ENCODE results near the gene GDF11. TPM values are rescaled to one million over a fixed set of nuclear protein-coding genes. Genes with fewer than 3 reads are reported as not detected.
A peak's percentile ranks its signal among the peaks of the same experiment; 100 is the strongest.

GDF11 gene
- total RNA-seq, 3 donors from 2014 or later, result 0.64 to 1.6 (median 0.88) TPM

DNA sequence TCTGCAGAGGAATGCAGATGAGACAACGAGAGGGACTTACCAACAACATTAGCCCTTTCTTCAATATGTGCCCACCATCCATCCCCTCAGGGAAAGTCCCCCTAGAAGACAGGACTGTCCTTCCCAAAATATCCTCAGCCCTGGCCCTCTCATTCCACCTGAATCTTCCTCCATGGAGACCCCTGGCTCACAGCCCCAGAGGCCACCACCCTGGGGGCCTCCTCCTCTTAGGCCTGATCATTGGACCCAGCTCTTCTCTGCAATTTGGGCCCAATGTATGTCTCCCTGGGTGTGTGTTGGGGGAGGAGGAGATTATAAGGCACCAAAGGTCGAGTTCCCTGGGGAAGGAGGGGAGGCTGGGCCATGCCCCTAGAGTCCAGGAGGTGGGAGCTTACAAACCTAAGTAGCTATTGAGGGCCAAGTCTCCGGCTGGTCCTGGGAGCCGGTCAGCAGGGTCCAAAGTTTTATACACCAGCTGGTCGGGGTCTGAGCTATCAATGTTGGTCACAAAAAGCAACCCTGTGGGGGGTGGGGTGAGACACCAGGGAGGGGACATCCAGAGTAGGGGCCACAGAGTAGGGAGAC, 43.4 kb upstream of the GDF11 start:
- no peaks in the 10 kb centered on the region for H3K4me1 ChIP-seq
- intact Hi-C loops (cut with DNase I; ENCODE audit: low total_unique reads), result no loop called here

GRCh38 chr12:55700255-55701018, 42.5 kb upstream of the GDF11 start:
- H3K27ac ChIP-seq, result no peak overlapping the region
- no peaks in the 10 kb centered on the region for H3K9me3 ChIP-seq
- no peaks in the 10 kb centered on the region for H3K36me3 ChIP-seq
- H3K4me1 ChIP-seq, result no peaks in the 10 kb centered on the region
- no peaks in the 10 kb centered on the region for H3K27me3 ChIP-seq
- peak in 1 of 2 donors; percentile 10 for DNase-seq (ENCODE audit: low spot score in 2 of 2)
- no peak overlapping the region for H3K4me3 ChIP-seq
- TF ChIP-seq POLR2AphosphoS5 (IDR thresholded peaks at IDR 0.05), result no peak
- no peak for TF ChIP-seq POLR2A (IDR thresholded peaks at IDR 0.05)
- TF ChIP-seq, protein P1, sequence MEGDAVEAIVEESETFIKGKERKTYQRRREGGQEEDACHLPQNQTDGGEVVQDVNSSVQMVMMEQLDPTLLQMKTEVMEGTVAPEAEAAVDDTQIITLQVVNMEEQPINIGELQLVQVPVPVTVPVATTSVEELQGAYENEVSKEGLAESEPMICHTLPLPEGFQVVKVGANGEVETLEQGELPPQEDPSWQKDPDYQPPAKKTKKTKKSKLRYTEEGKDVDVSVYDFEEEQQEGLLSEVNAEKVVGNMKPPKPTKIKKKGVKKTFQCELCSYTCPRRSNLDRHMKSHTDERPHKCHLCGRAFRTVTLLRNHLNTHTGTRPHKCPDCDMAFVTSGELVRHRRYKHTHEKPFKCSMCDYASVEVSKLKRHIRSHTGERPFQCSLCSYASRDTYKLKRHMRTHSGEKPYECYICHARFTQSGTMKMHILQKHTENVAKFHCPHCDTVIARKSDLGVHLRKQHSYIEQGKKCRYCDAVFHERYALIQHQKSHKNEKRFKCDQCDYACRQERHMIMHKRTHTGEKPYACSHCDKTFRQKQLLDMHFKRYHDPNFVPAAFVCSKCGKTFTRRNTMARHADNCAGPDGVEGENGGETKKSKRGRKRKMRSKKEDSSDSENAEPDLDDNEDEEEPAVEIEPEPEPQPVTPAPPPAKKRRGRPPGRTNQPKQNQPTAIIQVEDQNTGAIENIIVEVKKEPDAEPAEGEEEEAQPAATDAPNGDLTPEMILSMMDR (IDR thresholded peaks at IDR 0.05), result no peak
- intact Hi-C loops (cut with DNase I; ENCODE audit: low total_unique reads), result no loop called here

More for the DNA sequence above, 43.4 kb upstream of the GDF11 start:
- Histone ChIP-seq H3K27ac (no peak overlapping the region), H3K9me3 (no peaks in the 10 kb centered on the region), H3K4me3 (no peak overlapping the region), H3K27me3 (no peaks in the 10 kb centered on the region), H3K36me3 (no peaks in the 10 kb centered on the region)
- TF ChIP-seq POLR2A (IDR thresholded peaks at IDR 0.05) (no peak), POLR2AphosphoS5 (IDR thresholded peaks at IDR 0.05) (no peak)
- TF ChIP-seq, protein P1 (IDR thresholded peaks at IDR 0.05), result no peak
- peak in 1 of 2 donors; percentile 31 for DNase-seq (ENCODE audit: low spot score in 2 of 2)

DNA sequence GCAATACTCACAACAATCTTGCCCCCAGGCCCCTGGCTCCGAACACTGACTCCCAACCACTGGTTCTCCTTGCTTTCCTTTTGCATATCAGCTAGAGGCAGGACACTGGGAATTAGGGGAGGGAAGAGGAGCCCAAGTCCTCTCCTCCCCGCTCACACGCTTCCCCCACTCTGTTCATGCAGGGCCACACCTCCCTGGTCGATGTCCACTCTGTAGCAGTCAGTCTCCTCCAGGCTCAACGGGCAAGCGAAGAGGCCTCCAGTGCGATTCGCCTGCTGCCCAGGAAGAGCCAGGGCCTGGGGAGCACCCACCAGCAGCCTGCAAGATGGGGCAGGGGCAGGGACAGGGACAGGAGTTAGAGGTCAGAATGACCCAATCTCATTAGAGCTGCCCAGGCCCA, 40.1 kb upstream of the GDF11 start:
- Histone ChIP-seq H3K4me1 (no peaks in the 10 kb centered on the region), H3K9me3 (no peaks in the 10 kb centered on the region), H3K36me3 (no peaks in the 10 kb centered on the region), H3K27me3 (no peaks in the 10 kb centered on the region), H3K4me3 (no peak overlapping the region), H3K27ac (no peak overlapping the region)
- intact Hi-C loops (cut with DNase I; ENCODE audit: low total_unique reads), result no loop called here
- no peak for DNase-seq (ENCODE audit: low spot score in 2 of 2)
- TF ChIP-seq, protein P1 (IDR thresholded peaks at IDR 0.05), result no peak
- TF ChIP-seq POLR2AphosphoS5 (IDR thresholded peaks at IDR 0.05) (no peak), POLR2A (IDR thresholded peaks at IDR 0.05) (no peak)

DNA sequence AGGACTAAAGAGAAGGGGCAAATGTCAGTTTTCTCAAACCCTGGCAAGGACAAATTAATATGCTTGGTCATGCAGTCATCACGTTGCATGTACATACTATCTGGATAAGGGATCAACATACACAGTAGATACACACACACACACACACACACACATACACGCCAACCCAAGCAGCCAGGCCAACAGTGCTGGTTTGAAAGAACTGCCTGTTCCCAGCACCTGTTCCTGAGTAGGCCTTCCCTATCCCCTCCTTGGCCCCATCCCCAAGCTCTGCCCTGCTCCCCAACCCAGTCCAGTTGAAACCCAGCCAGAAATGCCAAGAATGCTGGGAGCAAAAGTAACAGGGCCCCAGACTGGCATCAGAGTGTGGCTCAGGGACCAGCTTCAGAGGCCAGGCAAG, 39.6 kb upstream of the GDF11 start:
- DNase-seq (ENCODE audit: low spot score in 2 of 2), result no peak
- Histone ChIP-seq H3K27ac (peak overlapping the region in 1 of 2 donors; percentile 63), H3K4me3 (peak overlapping the region in 2 of 3 donors; percentile 5 to 31), H3K4me1 (peaks cover 0 to 3% of the 10 kb centered on the region in 2 donors), H3K27me3 (no peaks in the 10 kb centered on the region), H3K36me3 (no peaks in the 10 kb centered on the region), H3K9me3 (no peaks in the 10 kb centered on the region)
- intact Hi-C loops (cut with DNase I; ENCODE audit: low total_unique reads), result no loop called here
- TF ChIP-seq, protein P1 (IDR thresholded peaks at IDR 0.05), result no peak
- TF ChIP-seq POLR2A (IDR thresholded peaks at IDR 0.05) (no peak), POLR2AphosphoS5 (IDR thresholded peaks at IDR 0.05) (no peak)
